Neutrophil (primary cell): Measurements from ENCODE around the gene OSBPL10.

Source experiments
- H3K27ac ChIP-seq: fragments of 200-600 bp; sonication (generic); 2 replicates; pipeline ENCODE4 v1.5.1; 2016; ENCODE audit warnings: mild to moderate bottlenecking, moderate library complexity
- H3K27me3 ChIP-seq: fragments of 200-600 bp; sonication (generic); 2 replicates; pipeline ENCODE4 v1.6.0; 2016; ENCODE audit warnings: mild to moderate bottlenecking
- H3K36me3 ChIP-seq: fragments of 200-600 bp; sonication (generic); 2 replicates; pipeline ENCODE4 v1.5.1; 2017
- H3K4me1 ChIP-seq, 2 experiments: fragments of 200-600 bp in 1 of 2; sonication (generic) in 1 of 2; 1 replicate in 1 of 2; 2 replicates in 1 of 2; pipeline versions ENCODE4 v1.5.1 to v1.6.1; 2013 to 2016; ENCODE audit warnings: low read depth in 1 of 2, low read length in 1 of 2, mild to moderate bottlenecking in 1 of 2, moderate library complexity in 1 of 2; ENCODE audit not compliant: control insufficient read depth in 1 of 2, insufficient read depth in 1 of 2
- H3K4me3 ChIP-seq, 2 experiments: fragments of 200-600 bp in 1 of 2; sonication (generic) in 1 of 2; 1 replicate in 1 of 2; 2 replicates in 1 of 2; pipeline ENCODE4 v1.5.1; 2013 to 2016; ENCODE audit warnings: low read depth in 1 of 2, low read length in 1 of 2, mild to moderate bottlenecking in 1 of 2, moderate library complexity in 1 of 2
- H3K9me3 ChIP-seq: fragments of 200-600 bp; sonication (generic); 2 replicates; pipeline ENCODE4 v1.5.1; 2016
- TF ChIP-seq, protein P1 (sequence below): fragments of 200-600 bp; sonication (generic); IDR thresholded peaks from 2 replicates; pipeline ENCODE4 v1.5.1; 2016; ENCODE audit warnings: antibody characterized with exemption

The OSBPL10 gene

DNA sequence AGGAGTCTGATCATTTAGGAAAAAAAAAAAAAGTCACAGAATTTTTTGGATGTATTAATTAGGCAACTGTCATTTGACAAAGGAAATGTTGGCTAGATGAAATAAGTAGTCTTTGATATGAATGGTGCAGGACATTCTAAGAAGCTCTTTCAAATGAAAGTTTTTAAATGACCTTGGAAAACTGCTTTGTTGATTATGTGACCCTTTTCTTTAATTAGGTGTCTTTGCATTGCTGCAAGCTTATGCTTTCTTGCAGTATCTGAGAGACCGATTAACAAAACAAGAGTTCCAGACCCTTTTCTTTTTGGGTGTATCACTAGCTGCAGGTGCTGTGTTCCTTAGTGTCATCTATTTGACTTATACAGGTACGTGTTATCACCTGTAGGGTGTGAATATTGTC lies 364.4 kb downstream of the OSBPL10 start:
- Histone ChIP-seq H3K4me1 (no peaks in the 10 kb centered on the region), H3K9me3 (no peaks in the 10 kb centered on the region), H3K27ac (no peak overlapping the region), H3K36me3 (peaks cover 38% of the 10 kb centered on the region), H3K27me3 (no peaks in the 10 kb centered on the region), H3K4me3 (no peak overlapping the region)
- TF ChIP-seq, protein P1, sequence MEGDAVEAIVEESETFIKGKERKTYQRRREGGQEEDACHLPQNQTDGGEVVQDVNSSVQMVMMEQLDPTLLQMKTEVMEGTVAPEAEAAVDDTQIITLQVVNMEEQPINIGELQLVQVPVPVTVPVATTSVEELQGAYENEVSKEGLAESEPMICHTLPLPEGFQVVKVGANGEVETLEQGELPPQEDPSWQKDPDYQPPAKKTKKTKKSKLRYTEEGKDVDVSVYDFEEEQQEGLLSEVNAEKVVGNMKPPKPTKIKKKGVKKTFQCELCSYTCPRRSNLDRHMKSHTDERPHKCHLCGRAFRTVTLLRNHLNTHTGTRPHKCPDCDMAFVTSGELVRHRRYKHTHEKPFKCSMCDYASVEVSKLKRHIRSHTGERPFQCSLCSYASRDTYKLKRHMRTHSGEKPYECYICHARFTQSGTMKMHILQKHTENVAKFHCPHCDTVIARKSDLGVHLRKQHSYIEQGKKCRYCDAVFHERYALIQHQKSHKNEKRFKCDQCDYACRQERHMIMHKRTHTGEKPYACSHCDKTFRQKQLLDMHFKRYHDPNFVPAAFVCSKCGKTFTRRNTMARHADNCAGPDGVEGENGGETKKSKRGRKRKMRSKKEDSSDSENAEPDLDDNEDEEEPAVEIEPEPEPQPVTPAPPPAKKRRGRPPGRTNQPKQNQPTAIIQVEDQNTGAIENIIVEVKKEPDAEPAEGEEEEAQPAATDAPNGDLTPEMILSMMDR, result no peak

DNA sequence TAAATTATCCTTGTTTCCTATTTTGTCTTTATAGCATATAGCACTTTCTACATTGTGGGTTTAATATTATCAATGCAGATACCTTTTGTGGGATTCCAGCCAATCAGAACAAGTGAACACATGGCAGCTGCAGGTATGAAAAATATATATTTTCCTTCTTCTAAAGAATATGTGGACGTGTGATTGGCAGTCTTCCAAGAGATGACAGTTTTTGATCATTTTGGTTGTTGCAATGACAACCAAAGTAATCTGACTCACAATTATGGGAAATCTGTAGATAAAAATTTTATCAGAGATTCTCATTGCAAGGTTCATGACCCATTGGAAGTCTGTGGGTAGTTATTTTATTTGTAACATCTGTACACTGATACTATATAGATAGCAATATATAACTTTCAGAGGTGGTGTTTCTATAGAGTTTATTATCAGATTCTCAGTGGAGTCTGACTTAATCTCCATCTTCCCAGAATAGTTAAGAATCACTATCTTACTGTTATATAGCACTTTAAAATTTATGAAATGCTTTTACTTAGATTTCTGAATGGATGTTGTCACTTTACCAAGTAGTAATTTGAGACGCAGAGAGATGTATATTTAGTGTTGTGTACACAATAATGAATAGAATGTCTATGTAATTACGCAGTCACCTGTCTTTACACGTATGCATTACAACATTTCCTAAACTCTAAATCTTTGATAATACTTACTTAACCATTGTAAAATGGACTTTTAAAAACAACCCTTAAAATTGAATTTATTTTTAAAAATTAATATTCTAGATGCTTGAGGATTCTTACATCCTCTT lies 365.8 kb downstream of the OSBPL10 start:
- Histone ChIP-seq H3K36me3 (peaks cover 24% of the 10 kb centered on the region), H3K27ac (no peak overlapping the region), H3K4me1 (peaks cover 0 to 4% of the 10 kb centered on the region in 2 experiments), H3K27me3 (no peaks in the 10 kb centered on the region), H3K9me3 (no peaks in the 10 kb centered on the region), H3K4me3 (no peak overlapping the region)
- TF ChIP-seq, protein P1, result no peak

- TF ChIP-seq, protein P1, result no peak
- Histone ChIP-seq H3K27me3 (no peaks in the 10 kb centered on the region), H3K9me3 (no peaks in the 10 kb centered on the region), H3K27ac (no peak overlapping the region), H3K4me3 (no peak overlapping the region), H3K4me1 (peaks cover 0 to 4% of the 10 kb centered on the region in 2 experiments), H3K36me3 (peaks cover 15% of the 10 kb centered on the region)
Observed at GRCh38 chr3:31614162-31614921, 366.7 kb downstream of the OSBPL10 start.

DNA sequence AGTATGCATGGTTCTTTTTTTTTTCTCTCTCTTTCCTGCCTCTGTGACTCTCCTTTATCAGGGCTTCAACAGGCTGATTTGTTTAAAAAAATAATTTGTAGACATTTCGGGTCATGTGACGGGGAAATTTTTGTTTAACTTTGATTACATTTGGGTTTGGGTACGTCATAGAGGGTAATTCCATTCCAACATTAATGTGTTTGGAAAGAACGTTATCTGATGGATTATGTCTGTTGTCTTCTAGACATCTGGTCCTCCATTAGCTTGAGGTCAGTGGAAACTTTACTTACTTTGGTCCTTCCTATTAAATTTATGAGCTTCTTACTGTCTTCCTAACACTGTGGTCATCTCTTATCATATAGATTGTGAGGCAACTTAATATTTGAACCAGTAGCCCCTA lies 367.4 kb downstream of the OSBPL10 start:
- Histone ChIP-seq H3K27ac (no peak overlapping the region), H3K4me1 (peaks cover 0 to 4% of the 10 kb centered on the region in 2 experiments), H3K27me3 (no peaks in the 10 kb centered on the region), H3K9me3 (no peaks in the 10 kb centered on the region), H3K36me3 (peaks cover 10% of the 10 kb centered on the region), H3K4me3 (no peak overlapping the region)
- TF ChIP-seq, protein P1, result no peak

DNA sequence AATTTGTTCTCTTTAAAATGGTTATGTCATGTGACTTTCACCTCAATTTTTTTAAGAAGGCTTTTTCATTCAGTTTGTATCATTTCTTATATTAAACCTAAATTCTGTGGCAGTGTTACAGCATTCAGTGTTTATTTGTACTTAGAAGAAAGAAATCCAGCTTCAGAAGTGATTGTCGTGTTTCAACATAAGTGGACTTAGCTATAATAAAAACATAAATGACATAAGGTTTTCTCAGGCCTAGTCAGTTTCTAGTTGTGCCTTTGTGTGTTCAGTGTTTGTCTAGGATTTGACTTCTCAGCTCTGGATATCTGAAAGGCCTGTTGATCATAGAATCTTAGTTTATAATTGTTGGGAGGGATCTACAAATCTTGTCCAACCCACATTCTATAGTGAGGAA lies 367.9 kb downstream of the OSBPL10 start:
- TF ChIP-seq, protein P1, result no peak
- no peak overlapping the region for H3K4me3 ChIP-seq
- H3K27ac ChIP-seq, result no peak overlapping the region
- no peaks in the 10 kb centered on the region for H3K27me3 ChIP-seq
- H3K36me3 ChIP-seq, result peaks cover 7% of the 10 kb centered on the region
- peaks cover 0 to 4% of the 10 kb centered on the region in 2 experiments for H3K4me1 ChIP-seq
- no peaks in the 10 kb centered on the region for H3K9me3 ChIP-seq
